Measurements from ENCODE around the gene MATN1.

MATN1 gene

GRCh38 chr1:30749691-30750583 lies 26.6 kb upstream of the MATN1 start:
- in situ Hi-C loops (cut with MboI; ENCODE audit: low sequenced_read_pairs, unreplicated experiment), result no loop called here
- no peak for DNase-seq (ENCODE audit: low spot score)
- TF ChIP-seq, protein P1, sequence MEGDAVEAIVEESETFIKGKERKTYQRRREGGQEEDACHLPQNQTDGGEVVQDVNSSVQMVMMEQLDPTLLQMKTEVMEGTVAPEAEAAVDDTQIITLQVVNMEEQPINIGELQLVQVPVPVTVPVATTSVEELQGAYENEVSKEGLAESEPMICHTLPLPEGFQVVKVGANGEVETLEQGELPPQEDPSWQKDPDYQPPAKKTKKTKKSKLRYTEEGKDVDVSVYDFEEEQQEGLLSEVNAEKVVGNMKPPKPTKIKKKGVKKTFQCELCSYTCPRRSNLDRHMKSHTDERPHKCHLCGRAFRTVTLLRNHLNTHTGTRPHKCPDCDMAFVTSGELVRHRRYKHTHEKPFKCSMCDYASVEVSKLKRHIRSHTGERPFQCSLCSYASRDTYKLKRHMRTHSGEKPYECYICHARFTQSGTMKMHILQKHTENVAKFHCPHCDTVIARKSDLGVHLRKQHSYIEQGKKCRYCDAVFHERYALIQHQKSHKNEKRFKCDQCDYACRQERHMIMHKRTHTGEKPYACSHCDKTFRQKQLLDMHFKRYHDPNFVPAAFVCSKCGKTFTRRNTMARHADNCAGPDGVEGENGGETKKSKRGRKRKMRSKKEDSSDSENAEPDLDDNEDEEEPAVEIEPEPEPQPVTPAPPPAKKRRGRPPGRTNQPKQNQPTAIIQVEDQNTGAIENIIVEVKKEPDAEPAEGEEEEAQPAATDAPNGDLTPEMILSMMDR (IDR thresholded peaks at IDR 0.05; ENCODE audit: borderline replicate concordance, control extremely low read depth, extremely low read depth, insufficient read depth, missing control alignments), result no peak

GRCh38 chr1:30748699-30749401 lies 25.5 kb upstream of the MATN1 start:
- TF ChIP-seq, protein P1 (IDR thresholded peaks at IDR 0.05; ENCODE audit: borderline replicate concordance, control extremely low read depth, extremely low read depth, insufficient read depth, missing control alignments), result no peak
- DNase-seq (ENCODE audit: low spot score), result no peak
- in situ Hi-C loops (cut with MboI; ENCODE audit: low sequenced_read_pairs, unreplicated experiment), result no loop called here

GRCh38 chr1:30748098-30748698 lies 24.8 kb upstream of the MATN1 start:
- in situ Hi-C loops (cut with MboI; ENCODE audit: low sequenced_read_pairs, unreplicated experiment), result no loop called here
- no peak for DNase-seq (ENCODE audit: low spot score)
- TF ChIP-seq, protein P1 (IDR thresholded peaks at IDR 0.05; ENCODE audit: borderline replicate concordance, control extremely low read depth, extremely low read depth, insufficient read depth, missing control alignments), result no peak

DNA sequence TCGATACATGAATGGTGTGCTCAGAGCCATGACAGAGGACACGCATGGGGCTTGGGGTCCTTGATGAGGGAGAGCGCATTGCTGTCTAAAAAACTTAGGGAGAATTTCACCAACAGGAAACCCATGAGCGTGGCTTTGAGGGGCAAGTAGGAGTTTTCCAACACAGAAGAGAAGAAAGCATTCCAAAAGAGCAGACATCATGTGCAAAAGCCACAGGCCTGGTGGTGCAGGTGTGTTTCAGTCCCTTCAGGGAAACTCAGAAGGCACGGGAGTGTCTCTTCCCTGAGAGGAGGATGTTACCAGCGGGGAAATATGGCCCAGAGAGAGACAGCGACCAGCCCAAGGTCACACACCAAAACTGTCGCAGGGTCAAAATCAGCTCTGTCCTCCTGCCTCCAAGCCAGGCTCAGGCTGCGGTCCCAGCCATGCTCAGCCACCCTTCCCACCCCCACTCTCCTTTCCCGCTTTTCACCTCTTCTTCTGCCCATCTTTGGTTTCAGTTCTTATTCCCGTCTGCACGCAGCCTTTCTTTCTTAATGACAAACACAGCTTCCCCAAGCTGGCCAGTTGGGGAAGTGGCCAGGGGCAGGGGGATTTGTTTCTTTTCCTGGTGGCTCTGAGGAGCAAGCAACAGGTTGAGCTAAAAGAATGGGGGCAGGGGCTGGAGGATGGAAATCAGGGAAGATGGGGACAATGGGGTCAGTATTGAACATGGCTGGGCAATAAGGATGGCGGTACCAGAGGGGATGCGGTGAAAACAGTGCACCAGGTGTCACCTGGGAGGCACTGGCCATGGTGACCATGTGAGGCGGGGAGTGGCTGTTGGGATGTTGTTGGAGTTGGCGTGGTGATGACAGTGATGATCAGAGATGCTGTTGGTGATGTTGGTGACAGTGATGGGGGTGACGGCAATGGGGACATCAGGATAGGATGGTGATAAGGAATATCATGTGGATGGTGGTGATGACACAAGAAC lies 23.9 kb upstream of the MATN1 start:
- DNase-seq (ENCODE audit: low spot score), result no peak
- TF ChIP-seq, protein P1 (IDR thresholded peaks at IDR 0.05; ENCODE audit: borderline replicate concordance, control extremely low read depth, extremely low read depth, insufficient read depth, missing control alignments), result no peak
- in situ Hi-C loops (cut with MboI; ENCODE audit: low sequenced_read_pairs, unreplicated experiment), result no loop called here

- DNase-seq (ENCODE audit: low spot score), result no peak
- in situ Hi-C loops (cut with MboI; ENCODE audit: low sequenced_read_pairs, unreplicated experiment), result no loop called here
- TF ChIP-seq, protein P1 (IDR thresholded peaks at IDR 0.05; ENCODE audit: borderline replicate concordance, control extremely low read depth, extremely low read depth, insufficient read depth, missing control alignments), result no peak
These were observed 23.0 kb upstream of the MATN1 start for GRCh38 chr1:30746212-30747032.

All from GM13976 (cell line).